KMS-11 (cell line): Measurements from ENCODE around the gene CACNA1D.

Experiments
- H2AFZ ChIP-seq: fragments of 200-600 bp; sonication (generic); 2 replicates; pipeline ENCODE4 v1.6.1; 2016; ENCODE audit warnings: antibody characterized with exemption, mixed run types, low read depth
- H3K27ac ChIP-seq: fragments of 200-600 bp; sonication (generic); 2 replicates; pipeline ENCODE4 v1.6.1; 2016; ENCODE audit warnings: mild to moderate bottlenecking, mixed run types
- H3K27me3 ChIP-seq: fragments of 200-600 bp; sonication (generic); 2 replicates; pipeline ENCODE4 v1.6.1; 2017; ENCODE audit warnings: mild to moderate bottlenecking, low read depth, mixed run types, moderate library complexity; ENCODE audit not compliant: insufficient read depth
- H3K36me3 ChIP-seq: fragments of 200-600 bp; sonication (generic); 2 replicates; pipeline ENCODE4 v1.6.1; 2017; ENCODE audit warnings: mild to moderate bottlenecking, mixed run types; ENCODE audit not compliant: insufficient read depth
- H3K4me1 ChIP-seq: fragments of 200-600 bp; sonication (generic); 2 replicates; pipeline ENCODE4 v1.6.1; 2016; ENCODE audit warnings: mild to moderate bottlenecking, low read depth, mixed run types; ENCODE audit not compliant: poor library complexity, severe bottlenecking
- H3K4me2 ChIP-seq: fragments of 200-600 bp; sonication (generic); 2 replicates; pipeline ENCODE4 v1.7.0; 2016; ENCODE audit warnings: mild to moderate bottlenecking, mixed run types
- H3K4me3 ChIP-seq: fragments of 200-600 bp; sonication (generic); IDR thresholded peaks from 2 replicates; pipeline ENCODE4 v1.6.1; 2017; ENCODE audit warnings: low read depth, low read length, mixed read lengths; ENCODE audit not compliant: insufficient read depth
- H3K79me2 ChIP-seq: fragments of 200-600 bp; sonication (generic); 2 replicates; pipeline ENCODE4 v1.6.1; 2016; ENCODE audit warnings: low read depth, mixed run types; ENCODE audit not compliant: insufficient read depth
- H3K9ac ChIP-seq: fragments of 200-600 bp; sonication (generic); 2 replicates; pipeline ENCODE4 v1.6.1; 2016; ENCODE audit warnings: mild to moderate bottlenecking, mixed run types
- H4K20me1 ChIP-seq: fragments of 200-600 bp; sonication (generic); 2 replicates; pipeline ENCODE4 v1.6.1; 2016; ENCODE audit warnings: mild to moderate bottlenecking, mixed run types; ENCODE audit not compliant: insufficient read depth
- TF ChIP-seq, protein P1 (sequence below): fragments of 200-600 bp; sonication (generic); conservative IDR thresholded peaks from 2 replicates; pipeline ENCODE4 v1.6.1; 2017; ENCODE audit warnings: low read depth, mild to moderate bottlenecking, antibody characterized with exemption, low read length, moderate library complexity, mixed read lengths

Gene CACNA1D

DNA sequence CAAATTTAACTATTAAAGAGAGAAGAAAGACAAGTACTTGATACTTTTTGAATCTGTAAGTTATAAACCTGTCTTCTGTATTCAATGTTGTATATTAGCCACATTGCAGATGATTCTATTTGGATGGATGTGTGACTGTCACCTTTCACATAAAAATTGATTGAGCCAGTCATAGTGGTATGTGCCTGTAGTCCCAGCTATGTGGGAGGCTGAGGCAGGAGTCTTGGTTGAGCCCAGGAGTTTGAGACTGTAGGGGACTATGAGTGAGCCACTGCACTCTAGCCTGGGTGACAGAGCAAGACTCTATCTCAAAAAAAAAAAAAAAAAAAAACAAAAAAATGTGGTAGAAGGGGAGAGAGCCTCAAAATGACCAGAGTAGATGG is 12.3 kb downstream of the CACNA1D start:
- Histone ChIP-seq H3K36me3 (no peaks in the 10 kb centered on the region), H4K20me1 (no peaks in the 10 kb centered on the region), H3K27ac (no peak overlapping the region), H3K4me1 (no peaks in the 10 kb centered on the region), H3K4me3 (no peak overlapping the region), H3K9ac (no peak overlapping the region), H3K79me2 (no peaks in the 10 kb centered on the region), H3K4me2 (no peak overlapping the region), H3K27me3 (no peaks in the 10 kb centered on the region), H2AFZ (no peak overlapping the region)
- TF ChIP-seq, protein P1, sequence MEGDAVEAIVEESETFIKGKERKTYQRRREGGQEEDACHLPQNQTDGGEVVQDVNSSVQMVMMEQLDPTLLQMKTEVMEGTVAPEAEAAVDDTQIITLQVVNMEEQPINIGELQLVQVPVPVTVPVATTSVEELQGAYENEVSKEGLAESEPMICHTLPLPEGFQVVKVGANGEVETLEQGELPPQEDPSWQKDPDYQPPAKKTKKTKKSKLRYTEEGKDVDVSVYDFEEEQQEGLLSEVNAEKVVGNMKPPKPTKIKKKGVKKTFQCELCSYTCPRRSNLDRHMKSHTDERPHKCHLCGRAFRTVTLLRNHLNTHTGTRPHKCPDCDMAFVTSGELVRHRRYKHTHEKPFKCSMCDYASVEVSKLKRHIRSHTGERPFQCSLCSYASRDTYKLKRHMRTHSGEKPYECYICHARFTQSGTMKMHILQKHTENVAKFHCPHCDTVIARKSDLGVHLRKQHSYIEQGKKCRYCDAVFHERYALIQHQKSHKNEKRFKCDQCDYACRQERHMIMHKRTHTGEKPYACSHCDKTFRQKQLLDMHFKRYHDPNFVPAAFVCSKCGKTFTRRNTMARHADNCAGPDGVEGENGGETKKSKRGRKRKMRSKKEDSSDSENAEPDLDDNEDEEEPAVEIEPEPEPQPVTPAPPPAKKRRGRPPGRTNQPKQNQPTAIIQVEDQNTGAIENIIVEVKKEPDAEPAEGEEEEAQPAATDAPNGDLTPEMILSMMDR: no peak

DNA sequence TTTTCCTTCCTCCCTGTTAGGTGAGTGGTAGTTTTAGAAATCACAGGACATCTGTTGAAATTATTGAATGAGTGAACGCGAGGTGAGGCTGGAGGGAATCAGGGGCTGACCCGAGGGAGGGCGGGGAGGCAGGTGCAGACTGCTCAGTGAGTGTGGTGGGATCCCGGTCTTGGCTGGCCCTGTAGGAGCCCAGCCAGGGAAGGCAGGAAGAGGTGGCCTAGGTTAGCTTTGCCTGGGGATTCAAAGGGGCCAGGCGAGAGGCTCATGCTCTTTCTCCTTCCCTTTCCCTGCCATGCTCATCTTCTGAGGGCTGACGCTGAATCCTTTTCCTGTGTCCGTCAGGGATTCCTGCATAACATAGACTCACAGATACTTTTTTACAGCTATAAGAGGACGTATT is 15.1 kb downstream of the CACNA1D start:
- Histone ChIP-seq H3K4me3 (no peak overlapping the region), H3K9ac (no peak overlapping the region), H3K27me3 (no peaks in the 10 kb centered on the region), H3K27ac (no peak overlapping the region), H3K36me3 (no peaks in the 10 kb centered on the region), H3K4me1 (no peaks in the 10 kb centered on the region), H4K20me1 (no peaks in the 10 kb centered on the region), H3K79me2 (no peaks in the 10 kb centered on the region), H2AFZ (no peak overlapping the region), H3K4me2 (no peak overlapping the region)
- TF ChIP-seq, protein P1: no peak

DNA sequence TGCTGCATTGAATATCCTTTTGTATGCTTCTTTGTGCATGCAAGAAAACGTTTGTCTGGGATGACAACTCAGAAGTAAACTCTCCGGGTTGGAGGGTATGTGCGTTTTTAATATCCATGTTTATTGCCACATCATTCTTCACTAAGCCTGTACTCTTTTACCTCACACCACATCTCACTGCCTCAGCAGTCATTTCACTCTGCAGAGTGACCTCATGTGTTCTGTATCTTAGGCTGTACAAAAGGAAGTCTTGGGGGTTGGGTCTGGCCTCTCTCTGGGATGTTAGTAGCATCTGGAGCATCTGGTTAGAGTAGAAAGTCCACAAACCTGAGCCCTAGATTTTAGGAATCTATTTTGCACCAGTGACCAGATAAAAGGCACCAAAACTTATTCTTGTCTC is 16.1 kb downstream of the CACNA1D start:
- H3K36me3 ChIP-seq: no peaks in the 10 kb centered on the region
- TF ChIP-seq, protein P1: no peak
- no peaks in the 10 kb centered on the region for H3K27me3 ChIP-seq
- H3K4me1 ChIP-seq: no peaks in the 10 kb centered on the region
- H4K20me1 ChIP-seq: no peaks in the 10 kb centered on the region
- H3K4me3 ChIP-seq: no peak overlapping the region
- no peaks in the 10 kb centered on the region for H3K79me2 ChIP-seq
- H3K27ac ChIP-seq: no peak overlapping the region
- no peak overlapping the region for H2AFZ ChIP-seq
- no peak overlapping the region for H3K9ac ChIP-seq
- H3K4me2 ChIP-seq: no peak overlapping the region

DNA sequence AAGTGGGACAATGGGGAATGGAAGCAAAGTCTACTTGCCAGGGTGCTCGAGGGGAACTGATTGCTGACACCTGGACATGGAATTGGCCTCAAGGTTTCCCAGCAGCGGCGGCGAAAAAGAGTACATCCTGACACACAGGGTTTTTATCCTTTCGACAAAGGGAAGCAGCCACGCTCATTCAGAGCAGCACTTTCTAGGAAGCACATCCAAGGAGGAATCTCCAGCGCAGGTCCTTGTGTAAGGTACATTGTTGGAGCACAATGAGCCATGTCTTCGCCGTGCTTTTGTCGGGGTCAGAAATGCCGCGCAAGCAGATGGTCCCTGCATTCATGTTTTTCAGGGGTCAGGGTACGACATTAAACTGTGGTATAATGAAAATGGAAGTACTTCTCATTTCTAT is 16.8 kb downstream of the CACNA1D start:
- Histone ChIP-seq H4K20me1 (no peaks in the 10 kb centered on the region), H3K9ac (no peak overlapping the region), H3K27me3 (no peaks in the 10 kb centered on the region), H2AFZ (no peak overlapping the region), H3K27ac (no peak overlapping the region), H3K36me3 (no peaks in the 10 kb centered on the region), H3K4me2 (no peak overlapping the region), H3K79me2 (no peaks in the 10 kb centered on the region), H3K4me3 (no peak overlapping the region), H3K4me1 (no peaks in the 10 kb centered on the region)
- TF ChIP-seq, protein P1: no peak
